K562 (cell line): ENCODE results near the gene GLB1L. TPM values are rescaled to one million over a fixed set of nuclear protein-coding genes. Genes with fewer than 3 reads are reported as not detected.

Source experiments
- ATAC-seq: fragments of 200-7000 bp; cut with Tn5 transposase; 3 replicates; pipeline ENCODE4 v1.9.1; 2020; ENCODE audit warnings: moderate library complexity
- BruUV-seq: library from RNA; stranded (reverse); fragments of 400-500 nt; replicated peaks from 2 replicates; lab custom pipeline; 2021; lab: Mats Ljungman, UMichigan
- CTCF ChIA-PET: fragments of 300-600 bp; formaldehyde crosslinking; extraction: SDS; loops from one replicate; lab custom pipeline; 2021; ENCODE audit warnings: low intra/inter-chr PET ratio; lab: Yijun Ruan, JAX
- POLR2A ChIA-PET: fragments of 300-600, 350-650 bp; sonication (Branson Sonifier 250); formaldehyde crosslinking; extraction: SDS; loops from one replicate; lab custom pipeline; 2021; ENCODE audit warnings: antibody characterized with exemption, inconsistent platforms; lab: Yijun Ruan, JAX
- DNase-seq, 4 experiments: peaks; one replicate each; pipeline versions ENCODE4 v3.0.0 to v3.0.0-alpha.2; 2011 to 2018; ENCODE audit warnings: low spot score in 3 of 4, mixed read lengths in 3 of 4; ENCODE audit errors: extremely low read depth in 1 of 4
- FAIRE-seq: peaks from 2 replicates; lab custom pipeline; 2011; peaks lifted over from hg19 to GRCh38; lab: Jason Lieb, UNC
- H2AFZ ChIP-seq: 2 replicates; pipeline ENCODE4 v1.6.0; 2011; ENCODE audit warnings: low read depth, low read length, control low read depth, inconsistent platforms
- H3K27ac ChIP-seq: fragments of 200-600 bp; 3 replicates; pipeline ENCODE4 v1.8.0; 2011; ENCODE audit warnings: low read depth, mild to moderate bottlenecking, control low read depth, inconsistent platforms, low read length, moderate library complexity, mixed read lengths; ENCODE audit errors: extremely low read depth
- H3K27me3 ChIP-seq, 2 experiments: fragments of 300-600 bp in 1 of 2; 2 replicates in 1 of 2; 3 replicates in 1 of 2; pipeline versions ENCODE4 v1.6.0 to v1.8.0; 2011; ENCODE audit warnings: inconsistent platforms in 2 of 2, low read length in 2 of 2, mild to moderate bottlenecking in 1 of 2, mixed read lengths in 1 of 2, moderate library complexity in 1 of 2; ENCODE audit not compliant: control insufficient read depth in 2 of 2, insufficient read depth in 2 of 2
- H3K36me3 ChIP-seq: fragments of 300-600 bp; 3 replicates; pipeline ENCODE4 v1.8.0; 2011; ENCODE audit warnings: mild to moderate bottlenecking, low read length, inconsistent platforms; ENCODE audit not compliant: control insufficient read depth, insufficient read depth
- H3K4me1 ChIP-seq, 2 experiments: fragments of 200-600 bp in 1 of 2; replicated peaks in 1 of 2; 2 replicates in 1 of 2; 3 replicates in 1 of 2; pipeline versions ENCODE4 v1.5.1 to v1.8.0; 2011; ENCODE audit warnings: inconsistent platforms in 2 of 2, low read length in 2 of 2, mild to moderate bottlenecking in 1 of 2, mixed read lengths in 1 of 2, moderate library complexity in 1 of 2; ENCODE audit not compliant: control insufficient read depth in 2 of 2, insufficient read depth in 2 of 2
- H3K4me2 ChIP-seq: 2 replicates; pipeline ENCODE4 v1.6.1; 2011; ENCODE audit warnings: low read length, control low read depth, inconsistent platforms, mixed read lengths; ENCODE audit not compliant: insufficient read depth
- H3K4me3 ChIP-seq: fragments of 200-600 bp; sonication (generic), shearing (Covaris generic); 2 replicates; pipeline ENCODE4 v1.5.1; 2016; ENCODE audit warnings: control low read depth, inconsistent platforms
- H3K79me2 ChIP-seq: fragments of 200-600 bp; 3 replicates; pipeline ENCODE4 v1.8.0; 2011; ENCODE audit warnings: low read length, inconsistent platforms; ENCODE audit not compliant: control insufficient read depth, insufficient read depth
- H3K9ac ChIP-seq, 2 experiments: 2 replicates each; pipeline versions ENCODE4 v1.6.0 to v1.6.1; 2011; ENCODE audit warnings: low read depth in 2 of 2, low read length in 2 of 2, control low read depth in 1 of 2, inconsistent platforms in 1 of 2, mild to moderate bottlenecking in 1 of 2, mixed read lengths in 1 of 2; ENCODE audit not compliant: insufficient read depth in 1 of 2
- H3K9me1 ChIP-seq: one replicate; pipeline ENCODE4 v1.6.0; 2011; ENCODE audit warnings: inconsistent platforms, mild to moderate bottlenecking, low read length, moderate library complexity; ENCODE audit not compliant: control insufficient read depth, insufficient read depth
- H3K9me3 ChIP-seq: replicated peaks from 2 replicates; pipeline ENCODE4 v1.5.1; 2011; ENCODE audit warnings: low read depth, low read length, inconsistent platforms; ENCODE audit not compliant: control insufficient read depth, insufficient read depth
- H4K20me1 ChIP-seq: replicated peaks from 2 replicates; pipeline ENCODE4 v1.6.1; 2011; ENCODE audit warnings: low read length, inconsistent platforms, mixed read lengths; ENCODE audit not compliant: control insufficient read depth, insufficient read depth
- BRD9 ChIP-seq: fragments of 450-650 bp; IDR thresholded peaks from 2 replicates; pipeline ENCODE4 v1.6.1; 2018; ENCODE audit warnings: low read depth; ENCODE audit not compliant: partially characterized antibody
- MECOM ChIP-seq: fragments of 250-450 bp; sonication (Bioruptor Pico); IDR thresholded peaks from 2 replicates; pipeline ENCODE4 v1.8.0; 2022; ENCODE audit warnings: inconsistent platforms
- PHB2 ChIP-seq: fragments of 450-650 bp; IDR thresholded peaks from 2 replicates; pipeline ENCODE4 v1.6.1; 2017; ENCODE audit warnings: low read depth
- ZNF239 ChIP-seq: fragments of 250-450 bp; sonication (Bioruptor Pico); IDR thresholded peaks from 2 replicates; pipeline ENCODE4 v1.4.0; 2020; ENCODE audit warnings: mild to moderate bottlenecking
- ZNF311 ChIP-seq: fragments of 250-450 bp; sonication (Bioruptor Pico); IDR thresholded peaks from 2 replicates; pipeline ENCODE4 v1.4.0; 2020; ENCODE audit warnings: mild to moderate bottlenecking, moderate library complexity
- WGBS: fragments of 100-300 bp; shearing (Covaris generic); methylation state at CpG from one replicate; pipeline ENCODE4 v1.1.6; 2016; ENCODE audit warnings: low coverage, mixed read lengths; ENCODE audit not compliant: insufficient coverage; ENCODE audit errors: missing lambda C conversion rate; 5-methylcytosine and 5-hydroxymethylcytosine counted together
- in situ Hi-C: fragments of 300-500 bp; cut with MboI; formaldehyde crosslinking; loops from 4 replicates; pipeline ENCODE4 v1.15.0; 2018; ENCODE audit warnings: inconsistent platforms, mixed read lengths
- intact Hi-C: fragments of 100-400 bp; cut with micrococcal nuclease; formaldehyde crosslinking; loops from 2 replicates; pipeline ENCODE4 v1.14.2; 2022
- polyA plus RNA-seq, 8 experiments: library from polyadenylated mRNA; depleted of rRNA in 4 of 8; stranded (reverse) in 5 of 8; unstranded in 3 of 8; fragments of >200 nt; fragmentation: Nextera tagmentation in 2 of 8; fragmentation: Illumina TruSeq in 1 of 8; extraction: Ambion mirVana in 2 of 8; extraction: Trizol in 1 of 8; gene quantifications; 2 replicates each; pipeline versions ENCODE4 v1.2.1 to v1.2.3, GENCODE V29; 2011 to 2014; ENCODE audit warnings: inconsistent platforms in 1 of 8, missing spikeins in 1 of 8
- total RNA-seq, 7 experiments: library from RNA; depleted of rRNA in 6 of 7; stranded (reverse); fragments of >200 nt in 6 of 7; fragmentation: Illumina TruSeq in 2 of 7; extraction: Trizol in 2 of 7; gene quantifications; 2 replicates each; pipeline versions ENCODE4 v1.2.1 to v1.2.3, GENCODE V29; 2011 to 2021; ENCODE audit warnings: low replicate concordance in 1 of 7
- TF ChIP-seq, protein P1 (sequence below): sonication (generic); formaldehyde crosslinking; IDR thresholded peaks from 2 replicates; pipeline ENCODE4 v1.4.0; 2020; ENCODE audit warnings: mild to moderate bottlenecking, missing genetic modification reagents
- TF ChIP-seq, protein P2 (sequence below): fragments of 250-450 bp; sonication (Bioruptor Pico); IDR thresholded peaks from 2 replicates; pipeline ENCODE4 v1.4.0; 2020; ENCODE audit warnings: mild to moderate bottlenecking, moderate library complexity, borderline replicate concordance

GLB1L gene
- total and polyA plus RNA-seq, 9 of the 15 experiments (the other 6 are each of a cell fraction or from before 2014, with no cell fraction given): 0.42 to 2.9 (median 2.5) TPM

DNA sequence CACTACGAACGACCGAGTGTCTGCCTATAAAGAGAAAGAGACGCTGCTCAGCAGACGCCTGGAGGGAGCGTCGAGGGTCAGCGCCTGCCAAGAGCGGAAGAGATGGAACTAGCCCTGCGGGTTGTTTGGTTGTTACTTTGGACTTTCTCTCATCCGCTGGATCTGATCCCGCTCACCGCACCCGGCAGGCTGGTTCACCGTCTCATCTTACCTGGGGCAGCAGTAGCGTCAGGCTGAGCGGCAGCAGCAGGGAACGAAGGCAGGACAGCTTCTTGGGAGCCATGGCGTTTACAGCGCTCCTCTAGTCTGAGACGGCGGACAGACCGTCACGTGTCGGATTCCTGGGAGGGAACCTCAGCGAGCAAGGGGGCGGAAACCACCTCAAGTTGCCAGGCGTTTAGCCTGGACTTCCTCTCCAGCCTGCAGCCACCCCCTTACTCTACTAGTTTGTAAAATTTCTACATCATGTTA is 1.9 kb downstream of the GLB1L start (continued):
- TF ChIP-seq, protein P1, sequence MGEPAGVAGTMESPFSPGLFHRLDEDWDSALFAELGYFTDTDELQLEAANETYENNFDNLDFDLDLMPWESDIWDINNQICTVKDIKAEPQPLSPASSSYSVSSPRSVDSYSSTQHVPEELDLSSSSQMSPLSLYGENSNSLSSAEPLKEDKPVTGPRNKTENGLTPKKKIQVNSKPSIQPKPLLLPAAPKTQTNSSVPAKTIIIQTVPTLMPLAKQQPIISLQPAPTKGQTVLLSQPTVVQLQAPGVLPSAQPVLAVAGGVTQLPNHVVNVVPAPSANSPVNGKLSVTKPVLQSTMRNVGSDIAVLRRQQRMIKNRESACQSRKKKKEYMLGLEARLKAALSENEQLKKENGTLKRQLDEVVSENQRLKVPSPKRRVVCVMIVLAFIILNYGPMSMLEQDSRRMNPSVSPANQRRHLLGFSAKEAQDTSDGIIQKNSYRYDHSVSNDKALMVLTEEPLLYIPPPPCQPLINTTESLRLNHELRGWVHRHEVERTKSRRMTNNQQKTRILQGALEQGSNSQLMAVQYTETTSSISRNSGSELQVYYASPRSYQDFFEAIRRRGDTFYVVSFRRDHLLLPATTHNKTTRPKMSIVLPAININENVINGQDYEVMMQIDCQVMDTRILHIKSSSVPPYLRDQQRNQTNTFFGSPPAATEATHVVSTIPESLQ (CRISPR knock-in tag): no peak
- no peak for TF ChIP-seq ZNF311 (CRISPR knock-in tag)

DNA sequence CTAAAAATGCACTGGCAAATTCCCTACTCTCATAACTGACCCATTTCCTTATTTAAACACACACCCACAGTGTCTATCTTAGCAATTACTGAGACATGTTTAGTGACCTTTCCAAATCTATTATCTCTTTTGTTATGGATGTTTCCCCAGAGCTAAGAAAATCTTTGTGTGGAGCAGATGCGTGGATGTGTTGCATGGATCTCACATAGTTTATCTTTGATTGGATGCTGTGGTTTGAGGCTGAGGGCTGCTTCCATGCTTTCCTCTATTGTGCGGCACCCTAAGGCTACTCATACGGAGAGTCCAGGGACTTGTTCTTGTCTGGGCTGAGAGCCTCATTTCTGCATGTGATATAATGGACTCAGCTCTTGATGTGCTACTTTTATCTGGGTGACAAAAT is 10.9 kb downstream of the GLB1L start:
- no peak for TF ChIP-seq BRD9
- no peak for TF ChIP-seq ZNF239 (CRISPR knock-in tag)
- no peak for TF ChIP-seq PHB2
- TF ChIP-seq, protein P2, sequence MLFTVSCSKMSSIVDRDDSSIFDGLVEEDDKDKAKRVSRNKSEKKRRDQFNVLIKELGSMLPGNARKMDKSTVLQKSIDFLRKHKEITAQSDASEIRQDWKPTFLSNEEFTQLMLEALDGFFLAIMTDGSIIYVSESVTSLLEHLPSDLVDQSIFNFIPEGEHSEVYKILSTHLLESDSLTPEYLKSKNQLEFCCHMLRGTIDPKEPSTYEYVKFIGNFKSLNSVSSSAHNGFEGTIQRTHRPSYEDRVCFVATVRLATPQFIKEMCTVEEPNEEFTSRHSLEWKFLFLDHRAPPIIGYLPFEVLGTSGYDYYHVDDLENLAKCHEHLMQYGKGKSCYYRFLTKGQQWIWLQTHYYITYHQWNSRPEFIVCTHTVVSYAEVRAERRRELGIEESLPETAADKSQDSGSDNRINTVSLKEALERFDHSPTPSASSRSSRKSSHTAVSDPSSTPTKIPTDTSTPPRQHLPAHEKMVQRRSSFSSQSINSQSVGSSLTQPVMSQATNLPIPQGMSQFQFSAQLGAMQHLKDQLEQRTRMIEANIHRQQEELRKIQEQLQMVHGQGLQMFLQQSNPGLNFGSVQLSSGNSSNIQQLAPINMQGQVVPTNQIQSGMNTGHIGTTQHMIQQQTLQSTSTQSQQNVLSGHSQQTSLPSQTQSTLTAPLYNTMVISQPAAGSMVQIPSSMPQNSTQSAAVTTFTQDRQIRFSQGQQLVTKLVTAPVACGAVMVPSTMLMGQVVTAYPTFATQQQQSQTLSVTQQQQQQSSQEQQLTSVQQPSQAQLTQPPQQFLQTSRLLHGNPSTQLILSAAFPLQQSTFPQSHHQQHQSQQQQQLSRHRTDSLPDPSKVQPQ (CRISPR knock-in tag): no peak
- TF ChIP-seq MECOM (CRISPR knock-in tag): no peak
- no TSS peak for BruUV-seq
- ATAC-seq: no peak
- no peak overlapping the region for H3K27ac ChIP-seq
- no peak overlapping the region for H2AFZ ChIP-seq
- H3K9ac ChIP-seq: no peak overlapping the region
- POLR2A ChIA-PET: interaction anchor here (0.9 kb wide), 1 partner anchor 10 kb away, joined by 3 read pairs; no protein-coding TSS in a partner anchor
- no peaks in the 10 kb centered on the region for H3K27me3 ChIP-seq
- H3K36me3 ChIP-seq: peaks cover 65% of the 10 kb centered on the region
- no peak overlapping the region for H3K4me2 ChIP-seq
- peaks cover 26% of the 10 kb centered on the region for H3K79me2 ChIP-seq
- no peaks in the 10 kb centered on the region for H3K9me3 ChIP-seq
- DNase-seq: no peak
- H3K4me3 ChIP-seq: no peak overlapping the region
- H3K4me1 ChIP-seq: peaks cover 5 to 10% of the 10 kb centered on the region in 2 experiments; a peak in 4 of 5 replicates
- in situ Hi-C loops: no loop called here
- no peaks in the 10 kb centered on the region for H3K9me1 ChIP-seq
- intact Hi-C loops: no loop called here
- whole genome bisulfite sequencing: 85% methylated on average over 3 of the region's 3 CpGs
- CTCF ChIA-PET: no interaction called here
- H4K20me1 ChIP-seq: no peaks in the 10 kb centered on the region
- no peak for FAIRE-seq
